Measurements from ENCODE around the gene TBL3.

GRCh38 chr16:1987198-1987597, 15.3 kb downstream of the TBL3 start:
- TF ChIP-seq CTCF (IDR thresholded peaks at IDR 0.05) (no peak), POLR2AphosphoS5 (IDR thresholded peaks at IDR 0.05; ENCODE audit: low read depth, low read length) (no peak)
